GM12801 (cell line): ENCODE measurements around the gene DNMBP.

Experiments used
- CTCF ChIP-seq: IDR thresholded peaks from one replicate; pipeline ENCODE4 v1.5.1; 2011; ENCODE audit warnings: control low read depth; ENCODE audit not compliant: insufficient read length; ENCODE audit errors: extremely low read depth

DNMBP gene

DNA sequence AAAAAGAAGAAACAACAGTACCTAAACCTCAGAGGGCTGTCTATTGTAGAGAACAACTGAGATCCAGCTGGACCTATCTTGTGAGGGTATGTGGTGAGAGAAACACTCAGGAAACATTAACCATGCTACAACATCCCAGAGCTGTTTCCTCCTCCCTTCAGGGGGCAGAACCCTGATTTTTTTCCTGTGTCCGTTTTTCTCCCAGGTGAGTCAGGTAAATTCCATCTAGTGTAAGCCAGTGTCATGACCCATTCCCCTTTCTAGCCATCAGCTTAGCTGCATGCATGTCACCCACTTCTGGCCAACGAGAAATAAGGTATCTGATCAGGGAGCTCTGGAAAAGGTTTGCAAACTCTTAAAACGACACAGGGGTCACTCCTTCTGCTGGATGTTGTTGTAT, 103.8 kb downstream of the DNMBP start:
- no peak for TF ChIP-seq CTCF

- TF ChIP-seq CTCF: no peak
Observed at GRCh38 chr10:99895867-99896266, 113.9 kb downstream of the DNMBP start.

- no peak for TF ChIP-seq CTCF
Observed at GRCh38 chr10:99894613-99895012, 115.1 kb downstream of the DNMBP start.

GRCh38 chr10:99888622-99889021, 121.1 kb downstream of the DNMBP start:
- TF ChIP-seq CTCF: no peak

GRCh38 chr10:99883523-99883922, 126.2 kb downstream of the DNMBP start:
- no peak for TF ChIP-seq CTCF

GRCh38 chr10:99881371-99881770, 128.4 kb downstream of the DNMBP start:
- no peak for TF ChIP-seq CTCF

- TF ChIP-seq CTCF: no peak
Observed at GRCh38 chr10:99880080-99880835, 129.5 kb downstream of the DNMBP start.
